GM15510 (cell line): Measurements from ENCODE around the gene GPRIN2.

Experiments
- POLR2A ChIP-seq: IDR thresholded peaks from 3 replicates; pipeline ENCODE4 v1.6.1; 2011; ENCODE audit warnings: borderline replicate concordance; ENCODE audit not compliant: insufficient read length; ENCODE audit errors: extremely low read depth

The GPRIN2 gene

GRCh38 chr10:46552526-46553237 lies 3.8 kb downstream of the GPRIN2 start:
- no peak for TF ChIP-seq POLR2A

GRCh38 chr10:46551701-46552525 lies 4.5 kb downstream of the GPRIN2 start:
- TF ChIP-seq POLR2A: no peak

- no peak for TF ChIP-seq POLR2A
Measured at GRCh38 chr10:46550795-46551700, 5.4 kb downstream of the GPRIN2 start.

- TF ChIP-seq POLR2A: no peak
Measured at GRCh38 chr10:46550076-46550790, 6.2 kb downstream of the GPRIN2 start.

- TF ChIP-seq POLR2A: no peak
Measured at GRCh38 chr10:46549171-46550075, 7.0 kb downstream of the GPRIN2 start.

- no peak for TF ChIP-seq POLR2A
Measured at GRCh38 chr10:46548498-46549090, 7.9 kb downstream of the GPRIN2 start.

GRCh38 chr10:46547541-46548497 lies 8.6 kb downstream of the GPRIN2 start:
- no peak for TF ChIP-seq POLR2A

GRCh38 chr10:46546591-46547540 lies 9.6 kb downstream of the GPRIN2 start:
- TF ChIP-seq POLR2A: no peak

- no peak for TF ChIP-seq POLR2A
Measured at GRCh38 chr10:46545861-46546590, 10.4 kb downstream of the GPRIN2 start.
